Dendritic cell treated with granulocyte-macrophage colony-stimulating factor and Interleukin-4, amounts not matched to agents 40 ng/mL and 50 ng/mL, for 4 days (primary cell): ENCODE results near the gene WNT6.
"Not testable (repeated sequence)": the region's sequence is repeated elsewhere in the genome, so short reads cannot be mapped to it uniquely, and the experiment has no call there.

Experiments
- H3K27ac Mint-ChIP-seq: one replicate; pipeline ENCODE4 v1.8.0; 2022; ENCODE audit warnings: mild to moderate bottlenecking, mixed read lengths
- H3K27me3 Mint-ChIP-seq: one replicate; pipeline ENCODE4 v1.8.0; 2022; ENCODE audit warnings: mild to moderate bottlenecking, mixed read lengths
- H3K36me3 Mint-ChIP-seq: one replicate; pipeline ENCODE4 v1.8.0; 2022; ENCODE audit warnings: low read depth, mixed read lengths
- H3K4me1 Mint-ChIP-seq: one replicate; pipeline ENCODE4 v1.8.0; 2022; ENCODE audit warnings: low read depth, mixed read lengths
- H3K4me3 Mint-ChIP-seq: one replicate; pipeline ENCODE4 v1.8.0; 2022; ENCODE audit warnings: mild to moderate bottlenecking, moderate library complexity, mixed read lengths
- H3K9me3 Mint-ChIP-seq: one replicate; pipeline ENCODE4 v1.8.0; 2022; ENCODE audit warnings: mixed read lengths
- intact Hi-C: fragments of 100-400 bp; cut with micrococcal nuclease; formaldehyde crosslinking; loops from one replicate; pipeline ENCODE4 v1.15.0; 2022

WNT6 gene

DNA sequence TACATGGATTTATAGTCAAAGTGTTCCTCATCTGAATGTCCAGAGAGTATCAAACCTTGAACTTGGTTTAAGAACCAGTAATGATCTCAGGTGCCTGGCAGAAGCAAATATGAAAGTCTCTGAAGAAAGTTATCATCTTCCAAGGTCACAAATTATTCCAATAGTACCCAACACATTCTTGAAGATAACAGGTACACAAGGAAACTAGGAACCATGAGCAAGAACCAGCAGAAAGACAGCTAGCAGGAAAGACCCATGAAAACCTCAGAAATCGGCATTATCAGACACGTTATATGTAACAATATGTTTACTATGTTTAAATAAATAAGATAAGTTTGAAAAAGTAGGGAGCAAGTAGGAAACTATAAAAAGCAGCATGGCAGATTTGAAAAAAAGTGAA, 22.1 kb upstream of the WNT6 start:
- H3K4me3 Mint-ChIP-seq: no peak overlapping the region
- no peaks in the 10 kb centered on the region for H3K36me3 Mint-ChIP-seq
- H3K27ac Mint-ChIP-seq: no peak overlapping the region
- intact Hi-C loops: no loop called here
- peaks cover 26% of the 10 kb centered on the region for H3K27me3 Mint-ChIP-seq
- H3K9me3 Mint-ChIP-seq: peaks cover 15% of the 10 kb centered on the region
- H3K4me1 Mint-ChIP-seq: peaks cover 26% of the 10 kb centered on the region

DNA sequence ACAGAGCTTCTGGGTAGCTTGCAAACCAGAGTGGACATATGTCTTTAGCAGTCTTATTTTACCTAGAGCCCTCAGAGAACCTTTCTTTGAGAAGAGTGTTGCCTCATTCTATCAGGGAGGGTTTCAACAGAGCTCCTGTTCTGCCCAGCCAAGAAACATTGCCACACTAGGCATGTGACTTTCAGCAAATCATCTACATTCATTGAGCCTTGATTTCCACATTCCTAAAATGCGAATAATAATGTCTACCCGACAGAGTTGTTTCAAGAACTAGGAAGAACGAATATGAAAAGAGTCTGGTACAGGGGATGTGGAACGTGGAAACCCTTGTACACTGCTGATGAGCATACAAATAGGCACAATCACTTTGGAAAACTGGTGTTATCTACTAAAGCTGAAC, 20.2 kb upstream of the WNT6 start:
- intact Hi-C loops: no loop called here
- Mint-ChIP-seq H3K27me3 (peaks cover 26% of the 10 kb centered on the region), H3K27ac (no peak overlapping the region), H3K36me3 (no peaks in the 10 kb centered on the region), H3K4me1 (peaks cover 16% of the 10 kb centered on the region), H3K9me3 (peaks cover 19% of the 10 kb centered on the region), H3K4me3 (no peak overlapping the region)

DNA sequence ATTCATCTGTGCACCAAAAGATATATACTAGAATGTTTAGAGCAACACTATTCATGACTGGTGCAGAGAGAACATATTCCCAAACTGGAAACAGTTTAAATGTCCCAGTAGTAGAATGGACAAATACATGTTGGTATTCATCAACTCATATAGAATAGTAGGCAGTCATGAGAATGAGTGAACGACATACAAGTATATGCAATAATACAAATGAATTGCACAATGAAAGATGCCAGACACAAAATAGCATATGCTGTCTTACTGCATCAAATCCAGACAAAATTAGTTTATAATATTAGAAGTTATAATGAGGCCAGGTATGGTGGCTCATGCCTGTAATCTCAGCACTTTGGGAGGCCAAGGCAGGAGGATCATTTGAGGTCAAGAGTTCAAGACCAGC, 19.7 kb upstream of the WNT6 start:
- H3K27me3 Mint-ChIP-seq: peaks cover 24% of the 10 kb centered on the region
- H3K4me3 Mint-ChIP-seq: no peak overlapping the region
- peaks cover 23% of the 10 kb centered on the region for H3K9me3 Mint-ChIP-seq
- peaks cover 16% of the 10 kb centered on the region for H3K4me1 Mint-ChIP-seq
- H3K36me3 Mint-ChIP-seq: no peaks in the 10 kb centered on the region
- H3K27ac Mint-ChIP-seq: no peak overlapping the region
- intact Hi-C loops: no loop called here

DNA sequence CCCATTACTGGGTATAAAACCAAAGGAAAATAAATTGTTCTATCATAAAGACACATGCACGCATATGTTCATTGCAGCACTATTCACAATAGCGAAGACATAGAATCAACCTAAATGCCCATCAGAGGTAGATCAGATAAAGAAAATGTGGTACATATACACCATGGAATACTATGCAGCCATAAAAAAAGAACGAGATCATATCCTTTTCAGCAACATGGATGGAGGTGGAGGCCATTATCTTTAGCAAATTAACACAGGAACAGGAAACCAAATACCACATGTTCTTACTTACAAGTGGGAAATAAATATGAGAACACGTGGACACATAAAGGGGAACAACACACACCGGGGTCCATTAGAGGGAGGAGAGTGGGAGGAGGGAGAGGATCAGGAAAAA, 15.3 kb upstream of the WNT6 start:
- peaks cover 26% of the 10 kb centered on the region for H3K27me3 Mint-ChIP-seq
- H3K4me3 Mint-ChIP-seq, H3K36me3 Mint-ChIP-seq, H3K4me1 Mint-ChIP-seq, H3K9me3 Mint-ChIP-seq, H3K27ac Mint-ChIP-seq, intact Hi-C loops: not testable (repeated sequence)

DNA sequence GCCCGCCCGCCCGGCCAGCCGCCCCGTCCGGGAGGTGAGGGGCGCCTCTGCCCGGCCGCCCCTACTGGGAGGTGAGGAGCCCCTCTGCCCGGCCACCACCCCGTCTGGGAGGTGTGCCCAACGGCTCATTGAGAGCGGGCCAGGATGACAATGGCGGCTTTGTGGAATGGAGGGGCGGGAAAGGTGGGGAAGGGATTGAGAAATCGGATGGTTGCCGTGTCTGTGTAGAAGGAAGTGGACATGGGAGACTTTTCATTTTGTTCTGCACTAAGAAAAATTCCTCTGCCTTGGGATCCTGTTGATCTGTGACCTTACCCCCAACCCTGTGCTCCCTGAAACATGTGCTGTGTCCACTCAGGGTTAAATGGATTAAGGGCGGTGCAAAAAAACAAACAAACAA, 12.6 kb upstream of the WNT6 start:
- not testable (repeated sequence) for H3K27ac Mint-ChIP-seq, H3K9me3 Mint-ChIP-seq, H3K4me3 Mint-ChIP-seq, H3K36me3 Mint-ChIP-seq, H3K4me1 Mint-ChIP-seq
- peaks cover 43% of the 10 kb centered on the region for H3K27me3 Mint-ChIP-seq
- intact Hi-C loops: loop anchor here (1.0 to 5.0 kb wide), 3 partner anchors 119 to 188 kb away; partner anchors contain the start of genes BCS1L, TTLL4 and ZNF142

DNA sequence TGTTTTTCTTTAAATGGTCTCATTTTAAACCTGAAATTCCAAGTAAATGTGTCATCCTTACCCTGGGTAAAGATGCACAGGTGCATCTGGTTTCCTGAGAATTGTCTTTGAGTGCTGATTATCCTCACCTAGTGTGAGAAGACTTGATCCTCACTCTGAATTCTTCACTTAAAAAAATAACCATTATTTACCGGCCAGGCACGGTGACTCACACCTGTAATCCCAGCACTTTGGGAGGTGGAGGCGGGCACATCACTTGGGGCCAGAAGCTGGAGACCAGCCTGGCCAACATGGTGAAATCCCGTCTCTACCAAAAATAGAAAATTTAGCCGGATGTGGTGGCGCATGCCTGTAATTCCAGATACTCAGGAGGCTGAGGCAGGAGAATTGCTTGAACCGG, 9.9 kb upstream of the WNT6 start:
- H3K27me3 Mint-ChIP-seq: peaks cover 47% of the 10 kb centered on the region
- intact Hi-C loops: loop anchor here (5.0 kb wide), 1 partner anchor 137 kb away; the partner anchor contains the start of gene TTLL4

DNA sequence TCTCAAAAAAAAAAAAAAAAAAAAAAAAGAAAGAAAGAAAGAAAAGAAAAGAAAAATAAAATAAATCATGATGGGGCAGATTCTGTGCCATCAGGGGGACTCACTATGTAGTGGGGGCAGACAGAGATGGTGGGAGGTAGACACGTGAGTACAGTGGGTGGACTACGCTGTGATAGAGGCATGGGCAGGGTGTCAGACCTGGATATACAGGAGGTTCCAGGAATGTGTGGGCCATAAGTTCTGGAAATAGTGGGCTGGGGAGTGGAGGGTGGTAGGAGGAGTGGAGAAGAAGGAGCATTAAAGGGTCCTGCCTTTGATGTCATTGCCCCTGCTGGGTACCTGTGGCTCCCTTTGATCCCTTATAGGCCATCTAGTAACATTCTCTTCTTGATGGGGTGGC, 8.8 kb upstream of the WNT6 start:
- Mint-ChIP-seq H3K4me3 (no peak overlapping the region), H3K36me3 (no peaks in the 10 kb centered on the region), H3K4me1 (peaks cover 17% of the 10 kb centered on the region), H3K27ac (no peak overlapping the region), H3K27me3 (peaks cover 56% of the 10 kb centered on the region), H3K9me3 (no peaks in the 10 kb centered on the region)
- intact Hi-C loops: no loop called here

More for the DNA sequence above, 9.9 kb upstream of the WNT6 start:
- Mint-ChIP-seq H3K4me3 (no peak overlapping the region), H3K4me1 (peaks cover 17% of the 10 kb centered on the region), H3K9me3 (peaks cover under 1% of the 10 kb centered on the region), H3K27ac (no peak overlapping the region), H3K36me3 (no peaks in the 10 kb centered on the region)

DNA sequence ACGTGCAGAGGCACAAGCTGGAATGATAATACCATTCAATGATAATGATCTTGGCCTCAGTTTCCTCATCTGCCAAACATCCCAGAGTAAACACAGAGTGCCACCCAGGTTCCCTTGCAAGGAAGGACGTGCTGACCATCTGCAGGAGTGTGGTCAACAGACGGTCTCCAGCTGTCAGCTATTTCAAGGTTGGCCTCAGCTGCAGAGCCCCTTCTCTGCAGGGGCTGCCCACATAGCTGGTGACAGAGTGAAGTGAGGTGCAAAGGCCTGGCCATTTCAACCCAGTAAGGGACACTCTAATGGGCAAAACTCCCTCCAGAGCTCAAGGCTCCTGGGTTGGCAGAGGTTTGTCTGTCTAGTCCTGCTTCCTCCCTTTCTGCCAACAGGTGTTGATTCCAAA, 8.3 kb upstream of the WNT6 start:
- Mint-ChIP-seq H3K4me1 (peaks cover 17% of the 10 kb centered on the region), H3K27me3 (peaks cover 61% of the 10 kb centered on the region), H3K4me3 (no peak overlapping the region), H3K9me3 (no peaks in the 10 kb centered on the region), H3K27ac (no peak overlapping the region), H3K36me3 (no peaks in the 10 kb centered on the region)
- intact Hi-C loops: no loop called here

DNA sequence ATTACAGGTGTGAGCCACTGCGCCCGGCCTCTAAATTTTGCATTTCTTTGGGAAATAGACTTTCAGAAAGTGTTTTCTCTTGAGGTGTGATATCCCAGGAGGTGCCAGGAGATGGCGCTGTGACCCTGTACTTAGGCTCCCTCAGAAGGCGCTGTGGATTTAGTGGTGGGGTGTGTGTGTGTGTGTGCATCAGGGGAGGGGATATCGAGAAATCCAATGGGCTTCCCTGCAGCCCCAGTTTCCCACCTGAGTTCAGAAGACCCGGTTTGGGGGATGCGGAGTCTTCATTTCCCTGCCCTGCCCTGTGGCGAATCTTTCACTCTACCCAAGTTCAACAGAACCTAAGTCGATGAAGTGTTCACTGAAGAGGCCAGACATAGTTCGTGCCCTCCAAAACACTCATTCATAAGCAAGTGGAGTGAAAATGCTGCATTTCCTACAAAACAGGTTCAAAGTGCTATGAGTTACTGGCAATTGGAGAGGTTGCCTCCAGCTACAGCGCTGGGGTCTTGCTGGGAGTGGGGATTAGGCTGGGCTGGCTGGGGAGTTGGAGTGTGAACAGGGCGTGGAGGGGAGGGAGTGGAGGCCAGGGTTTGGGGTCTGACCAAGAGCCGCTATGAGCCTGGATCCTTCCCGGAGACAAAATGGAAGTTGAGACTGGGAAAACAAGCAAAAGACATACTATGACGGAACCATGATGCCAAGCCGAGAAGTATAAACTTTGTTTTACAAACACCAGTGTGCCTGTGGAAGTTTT, 6.5 kb upstream of the WNT6 start:
- peaks cover 78% of the 10 kb centered on the region for H3K27me3 Mint-ChIP-seq
- H3K9me3 Mint-ChIP-seq: no peaks in the 10 kb centered on the region
- H3K36me3 Mint-ChIP-seq: no peaks in the 10 kb centered on the region
- H3K4me3 Mint-ChIP-seq: no peak overlapping the region
- H3K4me1 Mint-ChIP-seq: peaks cover 17% of the 10 kb centered on the region
- intact Hi-C loops: loop anchor here (1.0 kb wide), 1 partner anchor 45 kb away; no protein-coding TSS in a partner anchor
- no peak overlapping the region for H3K27ac Mint-ChIP-seq

DNA sequence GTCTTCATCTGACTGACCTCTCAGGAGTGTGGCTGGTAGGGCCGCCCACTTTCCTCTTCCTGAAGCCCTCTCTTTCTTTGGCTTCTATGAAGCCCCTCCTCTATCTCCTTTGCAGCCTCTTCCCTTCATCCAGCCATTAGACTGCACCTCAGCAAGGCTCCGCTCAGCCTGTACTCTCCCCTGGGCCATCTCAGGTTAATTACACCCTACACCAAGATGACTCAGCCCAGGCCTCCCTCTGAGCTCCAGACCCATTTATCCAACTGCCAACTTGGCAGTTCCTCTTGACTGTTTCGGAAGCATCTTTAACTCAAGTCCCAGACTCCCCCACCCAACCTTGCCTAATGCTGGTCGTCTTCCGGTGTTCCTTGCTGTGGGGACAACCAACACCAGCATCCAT, 5.8 kb upstream of the WNT6 start:
- Mint-ChIP-seq H3K4me3 (no peak overlapping the region), H3K27me3 (peaks cover 84% of the 10 kb centered on the region), H3K27ac (no peak overlapping the region), H3K9me3 (no peaks in the 10 kb centered on the region), H3K4me1 (peaks cover 17% of the 10 kb centered on the region), H3K36me3 (no peaks in the 10 kb centered on the region)
- intact Hi-C loops: loop anchor here (1.0 kb wide), 1 partner anchor 45 kb away; no protein-coding TSS in a partner anchor

DNA sequence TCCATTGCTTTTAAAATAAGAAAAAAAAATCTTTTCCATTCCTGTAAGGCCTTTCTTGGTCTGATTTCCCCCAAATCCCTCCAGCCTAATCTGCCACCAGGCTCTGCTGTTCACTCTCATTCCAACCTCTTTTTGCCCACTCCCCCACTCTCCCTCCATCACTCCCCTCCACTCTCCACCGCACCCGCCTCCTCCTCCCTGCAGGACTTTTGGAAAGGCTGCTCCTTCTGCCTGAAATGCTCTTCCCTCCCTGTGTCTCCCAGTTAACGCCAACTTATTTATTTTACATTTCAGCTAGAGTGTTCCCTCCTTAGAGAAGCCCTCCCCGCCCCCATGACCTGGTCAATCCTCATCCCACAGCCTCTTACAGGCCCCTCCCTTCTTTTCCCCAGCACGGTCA, 4.7 kb upstream of the WNT6 start:
- H3K27me3 Mint-ChIP-seq: peaks cover 80% of the 10 kb centered on the region
- H3K9me3 Mint-ChIP-seq: no peaks in the 10 kb centered on the region
- no peak overlapping the region for H3K27ac Mint-ChIP-seq
- no peaks in the 10 kb centered on the region for H3K36me3 Mint-ChIP-seq
- H3K4me3 Mint-ChIP-seq: no peak overlapping the region
- H3K4me1 Mint-ChIP-seq: peaks cover 22% of the 10 kb centered on the region
- intact Hi-C loops: no loop called here

DNA sequence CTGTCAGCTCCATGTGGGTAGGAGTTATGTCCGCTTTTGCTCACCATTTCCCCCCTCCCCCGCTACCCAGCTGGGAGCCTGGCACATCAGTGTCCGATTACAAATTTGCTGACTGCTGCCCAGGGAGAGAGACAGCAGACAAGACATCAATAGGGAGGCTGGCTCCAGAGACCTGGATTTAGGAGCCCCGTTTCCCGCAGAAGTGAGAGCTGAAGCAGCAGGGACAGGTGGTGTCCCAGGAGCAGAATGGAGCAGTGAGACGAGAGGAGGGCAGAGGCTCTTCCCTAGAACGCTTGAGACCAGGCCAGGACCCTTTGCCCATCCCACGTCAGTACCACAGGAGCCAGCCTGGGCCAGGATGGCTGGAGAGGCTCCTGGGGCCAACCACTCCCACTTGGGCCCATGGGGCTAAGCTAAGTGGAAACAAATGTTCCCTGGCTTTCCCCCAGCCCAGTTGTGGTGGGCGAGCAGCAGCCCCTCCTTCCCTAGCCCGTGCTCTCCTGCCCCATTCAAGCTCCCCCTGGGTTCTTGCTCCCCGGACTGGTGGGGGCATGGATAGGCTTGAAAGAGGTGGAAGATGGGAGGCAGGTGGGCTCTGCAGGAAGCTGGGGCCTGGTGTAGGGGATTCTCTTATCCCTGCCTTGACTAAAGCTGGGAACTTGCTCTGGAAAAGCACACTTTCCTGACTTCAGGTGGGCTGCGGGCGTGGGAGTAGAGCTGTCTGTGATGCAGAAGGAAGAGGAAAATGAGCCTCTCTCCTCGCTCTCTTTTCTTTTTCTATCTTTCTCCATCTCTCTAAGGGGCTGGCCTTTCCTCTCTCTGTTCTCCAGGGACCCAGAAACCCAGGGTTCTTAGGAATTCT, 4.1 kb upstream of the WNT6 start:
- Mint-ChIP-seq H3K27ac (no peak overlapping the region), H3K27me3 (peaks cover 83% of the 10 kb centered on the region), H3K4me3 (no peak overlapping the region), H3K4me1 (peaks cover 29% of the 10 kb centered on the region), H3K36me3 (no peaks in the 10 kb centered on the region), H3K9me3 (no peaks in the 10 kb centered on the region)
- intact Hi-C loops: no loop called here

DNA sequence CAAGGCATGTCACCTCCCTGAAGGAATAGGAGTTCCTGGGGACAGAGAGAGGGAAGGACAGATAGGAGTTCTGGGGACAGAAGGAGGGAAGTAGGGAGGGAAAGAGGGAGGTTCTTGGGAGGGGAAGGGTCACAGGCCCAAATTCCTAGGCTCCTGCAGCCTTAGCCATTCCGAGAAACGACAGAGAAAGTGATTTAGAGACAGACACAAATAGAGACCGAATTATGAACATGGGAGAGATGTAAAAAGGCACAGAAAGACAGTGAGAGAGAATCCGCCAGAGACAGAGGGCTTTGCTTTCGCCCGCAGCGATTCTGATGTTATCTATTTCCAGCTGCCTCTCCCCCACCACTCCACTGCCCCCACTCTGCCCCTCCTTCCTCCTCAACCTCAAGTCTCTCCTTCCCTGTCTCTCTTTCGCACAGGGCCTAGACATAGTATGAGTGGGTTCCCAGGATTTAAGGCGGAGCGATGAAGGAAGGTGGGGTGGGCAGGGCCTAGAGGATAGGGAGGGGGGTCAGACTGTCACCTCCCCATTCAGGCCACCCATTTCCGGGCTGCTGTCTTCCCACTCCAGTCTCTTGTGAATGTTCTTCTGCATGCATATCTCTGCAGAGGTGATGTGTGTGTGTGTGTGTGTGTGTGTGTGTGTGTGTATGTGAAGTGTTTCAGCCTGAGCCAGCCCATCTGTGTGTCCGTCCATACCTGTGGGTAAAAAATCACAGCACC, 3.3 kb upstream of the WNT6 start:
- Mint-ChIP-seq H3K27me3 (peaks cover 86% of the 10 kb centered on the region), H3K36me3 (no peaks in the 10 kb centered on the region), H3K4me1 (peaks cover 36% of the 10 kb centered on the region), H3K9me3 (no peaks in the 10 kb centered on the region), H3K4me3 (no peak overlapping the region), H3K27ac (no peak overlapping the region)
- intact Hi-C loops: no loop called here

DNA sequence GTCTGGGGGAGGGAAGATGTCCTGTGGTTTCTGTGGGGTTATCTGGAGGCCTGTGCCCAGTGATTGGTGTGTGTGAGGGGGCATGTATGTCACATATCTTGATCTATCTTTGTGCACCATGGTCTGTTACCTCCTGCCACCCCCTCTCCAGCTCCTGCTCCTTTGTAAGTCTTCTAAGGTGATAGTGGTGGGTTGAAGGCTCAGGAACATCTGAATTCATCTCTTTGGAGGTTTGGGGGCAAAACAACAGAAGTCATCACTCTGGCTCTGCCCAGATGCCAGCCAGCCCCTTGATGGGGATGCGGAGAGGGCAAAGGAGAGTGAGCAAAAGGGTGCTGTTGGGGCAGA, 2.7 kb upstream of the WNT6 start:
- no peak overlapping the region for H3K27ac Mint-ChIP-seq
- H3K9me3 Mint-ChIP-seq: no peaks in the 10 kb centered on the region
- no peak overlapping the region for H3K4me3 Mint-ChIP-seq
- H3K4me1 Mint-ChIP-seq: peaks cover 36% of the 10 kb centered on the region
- H3K27me3 Mint-ChIP-seq: peaks cover 89% of the 10 kb centered on the region
- intact Hi-C loops: no loop called here
- no peaks in the 10 kb centered on the region for H3K36me3 Mint-ChIP-seq
